Endothelial cell of umbilical vein (primary cell): ENCODE data around the gene ENG. TPM values are rescaled to one million over a fixed set of nuclear protein-coding genes. Genes with fewer than 3 reads are reported as not detected.

Experiments
- BruUV-seq: library from RNA; stranded (reverse); fragments of 400-500 nt; replicated peaks from 2 replicates; lab custom pipeline; 2021; lab: Mats Ljungman, UMichigan
- CTCF ChIA-PET: fragments of 300-600, 350-600 bp; sonication (Branson Sonifier 250); formaldehyde crosslinking; loops from one replicate; lab custom pipeline; 2021; ENCODE audit warnings: antibody characterized with exemption, inconsistent platforms; lab: Charles Lee
- POLR2A ChIA-PET: fragments of 300-600, 350-600 bp; sonication (Branson Sonifier 250); formaldehyde crosslinking; loops from one replicate; lab custom pipeline; 2021; ENCODE audit warnings: antibody characterized with exemption, inconsistent platforms; lab: Charles Lee
- DNase-seq: peaks from one replicate; pipeline ENCODE4 v3.0.0-alpha.2; 2011; ENCODE audit warnings: low read depth, low spot score
- FAIRE-seq: peaks from 2 replicates; lab custom pipeline; 2011; peaks lifted over from hg19 to GRCh38; lab: Jason Lieb, UNC
- H2AFZ ChIP-seq: 2 replicates; pipeline ENCODE4 v1.6.0; 2012; ENCODE audit warnings: low read depth, low read length, control low read depth, inconsistent platforms
- H3K27ac ChIP-seq: 2 replicates; pipeline ENCODE4 v1.5.1; 2011; ENCODE audit warnings: low read depth, mild to moderate bottlenecking, control low read depth, low read length, moderate library complexity; ENCODE audit not compliant: insufficient read depth
- H3K27me3 ChIP-seq, 2 experiments: 2 replicates each; pipeline versions ENCODE4 v1.6.0 to v1.6.1; 2011; ENCODE audit warnings: low read length in 2 of 2, mixed read lengths in 1 of 2; ENCODE audit not compliant: control insufficient read depth in 2 of 2, insufficient read depth in 2 of 2
- H3K36me3 ChIP-seq, 2 experiments: 2 replicates in 1 of 2; 3 replicates in 1 of 2; pipeline ENCODE4 v1.5.1; 2011; ENCODE audit warnings: low read length in 2 of 2, mild to moderate bottlenecking in 1 of 2, moderate library complexity in 1 of 2; ENCODE audit not compliant: control insufficient read depth in 2 of 2, insufficient read depth in 2 of 2; ENCODE audit errors: extremely low read depth in 1 of 2
- H3K4me1 ChIP-seq: 3 replicates; pipeline ENCODE4 v1.5.1; 2011; ENCODE audit warnings: mild to moderate bottlenecking, low read length; ENCODE audit not compliant: control insufficient read depth, insufficient read depth; ENCODE audit errors: extremely low read depth
- H3K4me2 ChIP-seq: 2 replicates; pipeline ENCODE4 v1.6.1; 2011; ENCODE audit warnings: low read length, control low read depth, mixed read lengths; ENCODE audit not compliant: insufficient read depth
- H3K4me3 ChIP-seq, 3 experiments: fragments of 200-600 bp in 1 of 3; sonication (generic), shearing (Covaris generic) in 1 of 3; replicated peaks in 1 of 3; 2 replicates each; pipeline ENCODE4 v1.5.1; 2011 to 2016; ENCODE audit warnings: control low read depth in 3 of 3, low read length in 3 of 3, mild to moderate bottlenecking in 2 of 3, inconsistent platforms in 1 of 3, low read depth in 1 of 3, moderate library complexity in 1 of 3; ENCODE audit not compliant: insufficient read depth in 1 of 3
- H3K79me2 ChIP-seq: 2 replicates; pipeline ENCODE4 v1.6.0; 2012; ENCODE audit warnings: low read length, inconsistent platforms; ENCODE audit not compliant: control insufficient read depth, insufficient read depth
- H3K9ac ChIP-seq: replicated peaks from 2 replicates; pipeline ENCODE3; 2011; ENCODE audit warnings: low read length, control low read depth; ENCODE audit not compliant: insufficient read depth; ENCODE audit errors: extremely low read depth
- H3K9me1 ChIP-seq: replicated peaks from 3 replicates; pipeline ENCODE4 v1.6.0; 2011; ENCODE audit warnings: mild to moderate bottlenecking, low read length; ENCODE audit not compliant: control insufficient read depth, insufficient read depth; ENCODE audit errors: extremely low read depth
- H3K9me3 ChIP-seq: replicated peaks from 2 replicates; pipeline ENCODE4 v1.5.1; 2012; ENCODE audit warnings: low read length, inconsistent platforms; ENCODE audit not compliant: control insufficient read depth, insufficient read depth
- H4K20me1 ChIP-seq: replicated peaks from 2 replicates; pipeline ENCODE3; 2011; ENCODE audit warnings: mild to moderate bottlenecking, low read length; ENCODE audit not compliant: control insufficient read depth, insufficient read depth; ENCODE audit errors: extremely low read depth
- EZH2 ChIP-seq: IDR thresholded peaks from 2 replicates; pipeline ENCODE4 v1.6.1; 2012; ENCODE audit warnings: borderline replicate concordance, low read depth, mild to moderate bottlenecking, moderate library complexity, low read length, inconsistent platforms; ENCODE audit not compliant: severe bottlenecking
- FOS ChIP-seq: IDR thresholded peaks from 2 replicates; pipeline ENCODE4 v1.6.1; 2011; ENCODE audit warnings: mild to moderate bottlenecking, low read length, moderate library complexity, borderline replicate concordance; ENCODE audit not compliant: insufficient read depth
- GATA2 ChIP-seq: IDR thresholded peaks from 2 replicates; pipeline ENCODE4 v1.7.0; 2011; ENCODE audit warnings: low read depth, mild to moderate bottlenecking, moderate library complexity, mixed read lengths, low read length; ENCODE audit not compliant: insufficient read length, insufficient read depth
- JUN ChIP-seq: IDR thresholded peaks from 2 replicates; pipeline ENCODE4 v1.6.1; 2011; ENCODE audit warnings: borderline replicate concordance, low read depth; ENCODE audit not compliant: insufficient read length, insufficient read depth
- MYC ChIP-seq: IDR thresholded peaks from one replicate; pipeline ENCODE4 v1.6.1; 2011; ENCODE audit warnings: mild to moderate bottlenecking, low read depth, low read length
- POLR2A ChIP-seq: IDR thresholded peaks from 2 replicates; pipeline ENCODE4 v1.6.1; 2012; ENCODE audit warnings: low read depth, mild to moderate bottlenecking, control low read depth, low read length
- POLR2AphosphoS5 ChIP-seq: IDR thresholded peaks from 2 replicates; pipeline ENCODE4 v1.6.1; 2012; ENCODE audit warnings: low read depth, mild to moderate bottlenecking, control low read depth, low read length, moderate library complexity; ENCODE audit not compliant: insufficient read depth
- dilution Hi-C: fragments of 300-500 bp; cut with MboI; formaldehyde crosslinking; loops from one replicate; pipeline ENCODE4 v1.15.0; 2019; ENCODE audit warnings: low sequenced_read_pairs; ENCODE audit not compliant: extremely low pct_ligation_motif_present
- intact Hi-C: fragments of 100-400 bp; cut with micrococcal nuclease; formaldehyde crosslinking; loops from one replicate; pipeline ENCODE4 v1.10.0; 2022
- polyA plus RNA-seq, 4 experiments: library from polyadenylated mRNA; depleted of rRNA in 3 of 4; stranded (reverse) in 3 of 4; unstranded in 1 of 4; fragments of >200 nt; gene quantifications; 2 replicates each; pipeline versions ENCODE4 v1.2.1 to v1.2.3, GENCODE V29; 2011 to 2012; ENCODE audit warnings: missing spikeins in 1 of 4
- total RNA-seq: library from RNA; stranded (reverse); gene quantifications from 2 replicates; pipeline ENCODE4 v1.2.3, GENCODE V29; 2021
- TF ChIP-seq, protein P1 (sequence below): IDR thresholded peaks from 2 replicates; pipeline ENCODE4 v1.6.1; 2011; ENCODE audit not compliant: insufficient read depth, insufficient read length
- TF ChIP-seq, protein P2 (sequence below), 2 donors: IDR thresholded peaks; 1 replicate in 1 of 2; 2 replicates in 1 of 2; pipeline ENCODE4 v1.5.1; 2011; ENCODE audit warnings: low read length in 2 of 2, mild to moderate bottlenecking in 2 of 2, moderate library complexity in 2 of 2, control low read depth in 1 of 2, inconsistent platforms in 1 of 2, low read depth in 1 of 2; ENCODE audit not compliant: insufficient read depth in 1 of 2; ENCODE audit errors: extremely low read depth in 1 of 2

The ENG gene
- total and polyA plus RNA-seq, 2 donors (not counting 3 experiments of a cell fraction or from before 2014, with no cell fraction given) = 338 to 728 TPM

DNA sequence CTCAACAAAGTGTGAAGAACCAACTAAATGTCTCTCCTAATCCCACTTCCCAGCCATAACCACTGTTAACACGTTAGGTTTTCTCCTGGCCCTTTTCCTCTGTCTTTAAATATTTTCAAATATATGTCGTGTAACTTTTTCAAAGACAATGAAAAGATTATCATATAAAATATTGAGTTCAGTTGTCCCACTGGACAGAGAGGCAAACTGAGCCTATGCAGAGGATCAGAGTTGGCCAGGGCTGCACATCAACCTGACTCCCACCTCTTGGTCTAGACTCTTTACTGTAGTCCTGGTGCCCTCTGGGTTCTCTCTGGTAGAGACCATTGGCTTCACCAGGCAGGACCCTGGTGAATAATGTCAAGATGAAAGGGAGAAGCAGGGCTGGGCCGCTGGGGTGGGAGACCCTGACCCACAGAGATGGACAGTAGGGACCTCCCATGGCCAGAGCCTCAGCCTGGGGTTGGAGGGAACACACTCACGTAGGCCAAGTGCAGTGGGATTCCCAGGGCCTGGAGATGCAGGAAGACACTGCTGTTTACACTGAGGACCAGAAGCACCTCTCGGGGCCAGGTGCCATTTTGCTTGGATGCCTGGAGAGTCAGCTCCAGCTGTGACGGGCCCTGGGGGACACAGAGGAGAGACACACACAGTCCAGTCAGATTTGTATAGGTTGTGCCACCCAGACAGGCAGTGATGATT, 25.1 kb downstream of the ENG start:
- H2AFZ ChIP-seq = no peak overlapping the region
- H4K20me1 ChIP-seq = no peaks in the 10 kb centered on the region
- TF ChIP-seq POLR2A (no peak), POLR2AphosphoS5 (no peak), GATA2 (no peak), EZH2 (no peak), JUN (no peak), FOS (no peak), MYC (no peak)
- TF ChIP-seq, protein P1, sequence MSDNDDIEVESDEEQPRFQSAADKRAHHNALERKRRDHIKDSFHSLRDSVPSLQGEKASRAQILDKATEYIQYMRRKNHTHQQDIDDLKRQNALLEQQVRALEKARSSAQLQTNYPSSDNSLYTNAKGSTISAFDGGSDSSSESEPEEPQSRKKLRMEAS = no peak
- TF ChIP-seq, protein P2, sequence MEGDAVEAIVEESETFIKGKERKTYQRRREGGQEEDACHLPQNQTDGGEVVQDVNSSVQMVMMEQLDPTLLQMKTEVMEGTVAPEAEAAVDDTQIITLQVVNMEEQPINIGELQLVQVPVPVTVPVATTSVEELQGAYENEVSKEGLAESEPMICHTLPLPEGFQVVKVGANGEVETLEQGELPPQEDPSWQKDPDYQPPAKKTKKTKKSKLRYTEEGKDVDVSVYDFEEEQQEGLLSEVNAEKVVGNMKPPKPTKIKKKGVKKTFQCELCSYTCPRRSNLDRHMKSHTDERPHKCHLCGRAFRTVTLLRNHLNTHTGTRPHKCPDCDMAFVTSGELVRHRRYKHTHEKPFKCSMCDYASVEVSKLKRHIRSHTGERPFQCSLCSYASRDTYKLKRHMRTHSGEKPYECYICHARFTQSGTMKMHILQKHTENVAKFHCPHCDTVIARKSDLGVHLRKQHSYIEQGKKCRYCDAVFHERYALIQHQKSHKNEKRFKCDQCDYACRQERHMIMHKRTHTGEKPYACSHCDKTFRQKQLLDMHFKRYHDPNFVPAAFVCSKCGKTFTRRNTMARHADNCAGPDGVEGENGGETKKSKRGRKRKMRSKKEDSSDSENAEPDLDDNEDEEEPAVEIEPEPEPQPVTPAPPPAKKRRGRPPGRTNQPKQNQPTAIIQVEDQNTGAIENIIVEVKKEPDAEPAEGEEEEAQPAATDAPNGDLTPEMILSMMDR (IDR thresholded peaks at IDR 0.05; ENCODE audit: extremely low read depth in 1 of 2, insufficient read depth in 1 of 2, low read depth in 1 of 2, low read length in 2 of 2) = no peak
- DNase-seq = no peak
- H3K9ac ChIP-seq = no peak overlapping the region
- no peak overlapping the region for H3K4me3 ChIP-seq
- dilution Hi-C loops = no loop called here
- intact Hi-C loops = no loop called here
- H3K9me1 ChIP-seq = no peaks in the 10 kb centered on the region
- peaks cover 31 to 44% of the 10 kb centered on the region in 2 experiments for H3K36me3 ChIP-seq
- H3K9me3 ChIP-seq = no peaks in the 10 kb centered on the region
- no peak for FAIRE-seq
- H3K27me3 ChIP-seq = no peaks in the 10 kb centered on the region
- peak overlapping the region; percentile 81 for H3K27ac ChIP-seq
- CTCF ChIA-PET = interaction anchor here (0.9 to 3.5 kb wide), 4 partner anchors 8 to 40 kb away, joined by 3 to 33 read pairs (median 12); partner anchors contain the start of gene ENG
- peaks cover 44% of the 10 kb centered on the region for H3K4me1 ChIP-seq
- POLR2A ChIA-PET = interaction anchor here (0.6 kb wide), 1 partner anchor 81 kb away, joined by 5 read pairs; no protein-coding TSS in a partner anchor
- peaks cover 91% of the 10 kb centered on the region for H3K79me2 ChIP-seq
- no TSS peak for BruUV-seq
- peak overlapping the region; percentile 23 for H3K4me2 ChIP-seq
